Right lobe of liver (tissue), 4 donors: Measurements from ENCODE around the gene METTL27.

Experiments used
- POLR2A ChIP-seq: fragments of 450-650 bp; IDR thresholded peaks from one replicate; pipeline ENCODE4 v1.6.1; 2017; ENCODE audit warnings: antibody characterized with exemption, mild to moderate bottlenecking
- TF ChIP-seq, protein P1 (sequence below), 4 donors: fragments of 200-600 bp in 3 of 4; fragments of 450-650 bp in 1 of 4; IDR thresholded peaks; one replicate each; pipeline versions ENCODE4 v1.5.1 to v1.8.0; 2016 to 2022; ENCODE audit warnings: antibody characterized with exemption in 4 of 4, mild to moderate bottlenecking in 2 of 4
- donor health status: DM: no; HTN: no; CAD: no.
- donor health status: DM: no; HTN: no; CAD: no.
- donor health status: DM: no; HTN: yes; CAD: no.

DNA sequence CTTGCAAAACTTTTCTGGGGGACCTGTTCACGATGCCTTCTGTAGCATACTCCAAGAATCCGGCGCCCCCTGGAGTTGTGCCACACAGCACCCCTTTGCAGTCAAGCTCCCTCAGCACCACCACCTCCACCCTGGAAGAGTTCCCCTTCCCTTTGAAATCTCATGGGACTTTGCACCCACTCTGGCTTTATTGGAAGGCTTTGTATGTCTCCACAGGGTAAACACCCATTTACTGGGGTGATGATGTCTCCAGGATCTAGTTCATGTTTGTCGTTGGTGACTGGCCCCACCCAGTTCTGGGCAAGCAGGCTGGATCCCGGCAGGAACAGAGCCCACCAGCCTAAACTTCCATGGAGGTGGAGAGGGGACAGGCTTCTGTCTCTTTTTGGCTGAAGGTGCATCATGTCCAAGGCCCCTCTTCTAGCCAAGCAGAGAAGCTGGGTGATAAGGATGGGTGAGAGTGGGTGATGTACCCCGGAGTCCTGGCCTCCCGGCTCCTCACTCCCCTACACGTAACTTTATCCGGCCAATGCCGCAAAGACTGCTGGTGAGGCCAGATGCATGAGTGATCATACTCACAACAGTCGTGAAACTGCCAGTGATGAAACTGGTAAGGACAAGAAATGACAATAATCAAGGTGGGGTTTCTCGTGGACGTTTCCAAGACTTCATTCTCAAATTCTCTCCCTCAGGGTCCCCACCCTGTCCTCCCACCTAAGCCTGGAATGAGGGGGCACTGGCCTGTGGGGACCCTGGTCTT lies 12.2 kb downstream of the METTL27 start:
- TF ChIP-seq, protein P1, sequence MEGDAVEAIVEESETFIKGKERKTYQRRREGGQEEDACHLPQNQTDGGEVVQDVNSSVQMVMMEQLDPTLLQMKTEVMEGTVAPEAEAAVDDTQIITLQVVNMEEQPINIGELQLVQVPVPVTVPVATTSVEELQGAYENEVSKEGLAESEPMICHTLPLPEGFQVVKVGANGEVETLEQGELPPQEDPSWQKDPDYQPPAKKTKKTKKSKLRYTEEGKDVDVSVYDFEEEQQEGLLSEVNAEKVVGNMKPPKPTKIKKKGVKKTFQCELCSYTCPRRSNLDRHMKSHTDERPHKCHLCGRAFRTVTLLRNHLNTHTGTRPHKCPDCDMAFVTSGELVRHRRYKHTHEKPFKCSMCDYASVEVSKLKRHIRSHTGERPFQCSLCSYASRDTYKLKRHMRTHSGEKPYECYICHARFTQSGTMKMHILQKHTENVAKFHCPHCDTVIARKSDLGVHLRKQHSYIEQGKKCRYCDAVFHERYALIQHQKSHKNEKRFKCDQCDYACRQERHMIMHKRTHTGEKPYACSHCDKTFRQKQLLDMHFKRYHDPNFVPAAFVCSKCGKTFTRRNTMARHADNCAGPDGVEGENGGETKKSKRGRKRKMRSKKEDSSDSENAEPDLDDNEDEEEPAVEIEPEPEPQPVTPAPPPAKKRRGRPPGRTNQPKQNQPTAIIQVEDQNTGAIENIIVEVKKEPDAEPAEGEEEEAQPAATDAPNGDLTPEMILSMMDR (IDR thresholded peaks at IDR 0.05), result no peak
- TF ChIP-seq POLR2A, result no peak
